NCI-H2107 (cell line): Measurements from ENCODE around the gene CENPO.
"Not testable (repeated sequence)": the region's sequence is repeated elsewhere in the genome, so short reads cannot be mapped to it uniquely, and the experiment has no call there.

Experiments used
- DNase-seq: peaks from one replicate; lab custom pipeline; 2025; lab: John Stamatoyannopoulos, UW

The CENPO gene

GRCh38 chr2:24788816-24789215, 4.4 kb upstream of the CENPO start:
- DNase-seq: no peak

GRCh38 chr2:24791452-24791851, 1.8 kb upstream of the CENPO start:
- no peak for DNase-seq

GRCh38 chr2:24792542-24792873, 717 bp upstream of the CENPO start:
- DNase-seq: no peak

GRCh38 chr2:24793761-24794435, 673 bp downstream of the CENPO start:
- DNase-seq: no peak

GRCh38 chr2:24797644-24798043, 4.4 kb downstream of the CENPO start:
- no peak for DNase-seq

- DNase-seq: not testable (repeated sequence)
These were observed 7.3 kb downstream of the CENPO start for GRCh38 chr2:24800487-24800886.

GRCh38 chr2:24805811-24806660, 12.8 kb downstream of the CENPO start:
- DNase-seq: not testable (repeated sequence)

GRCh38 chr2:24806661-24807036, 13.4 kb downstream of the CENPO start:
- no peak for DNase-seq

- no peak for DNase-seq
These were observed 16.2 kb downstream of the CENPO start for GRCh38 chr2:24809316-24810007.

GRCh38 chr2:24813691-24814137, 20.5 kb downstream of the CENPO start:
- no peak for DNase-seq

GRCh38 chr2:24814516-24814915, 21.3 kb downstream of the CENPO start:
- DNase-seq: no peak

GRCh38 chr2:24815171-24815570, 21.9 kb downstream of the CENPO start:
- DNase-seq: no peak

- DNase-seq: no peak
These were observed 23.2 kb downstream of the CENPO start for GRCh38 chr2:24816404-24816803.

- no peak for DNase-seq
These were observed 23.7 kb downstream of the CENPO start for GRCh38 chr2:24816884-24817283.

GRCh38 chr2:24818721-24819167, 25.5 kb downstream of the CENPO start:
- DNase-seq: no peak

GRCh38 chr2:24819442-24820174, 26.4 kb downstream of the CENPO start:
- DNase-seq: no peak

- DNase-seq: no peak
These were observed 26.9 kb downstream of the CENPO start for GRCh38 chr2:24820175-24820513.

GRCh38 chr2:24820598-24821432, 27.6 kb downstream of the CENPO start:
- DNase-seq: no peak

GRCh38 chr2:24821433-24821891, 28.2 kb downstream of the CENPO start:
- DNase-seq: no peak

- DNase-seq: peak; percentile 72
These were observed 29.0 kb downstream of the CENPO start for GRCh38 chr2:24822049-24822706.
